Measurements from ENCODE around the gene CHAF1A.

The CHAF1A gene

GRCh38 chr19:4402171-4403004 lies at the start of gene CHAF1A:
CHAF1A (plus strand) TSS chr19:4402640; CDS start chr19:4402763, 123 bp downstream.
- Mint-ChIP-seq H3K27me3 (ENCODE audit: low read depth) (no peaks in the 10 kb centered on the region), H3K27ac (peak within 1 kb of the TSS; percentile 94), H3K4me1 (ENCODE audit: low read depth) (peaks cover 38% of the 10 kb centered on the region), H3K9me3 (no peaks in the 10 kb centered on the region), H3K4me3 (peak within 1 kb of the TSS; percentile 92), H3K36me3 (ENCODE audit: low read depth) (peaks cover 13% of the 10 kb centered on the region)

GRCh38 chr19:4352701-4353121 lies 49.7 kb upstream of the CHAF1A start:
- H3K4me1 Mint-ChIP-seq (ENCODE audit: low read depth) = peaks cover 2% of the 10 kb centered on the region
- H3K36me3 Mint-ChIP-seq (ENCODE audit: low read depth) = peaks cover 2% of the 10 kb centered on the region
- H3K27me3 Mint-ChIP-seq (ENCODE audit: low read depth) = no peaks in the 10 kb centered on the region
- no peak overlapping the region for H3K4me3 Mint-ChIP-seq
- H3K27ac Mint-ChIP-seq = peak overlapping the region; percentile 45
- no peaks in the 10 kb centered on the region for H3K9me3 Mint-ChIP-seq

GRCh38 chr19:4354282-4354681 lies 48.2 kb upstream of the CHAF1A start:
- no peak overlapping the region for H3K27ac Mint-ChIP-seq
- peaks cover 2% of the 10 kb centered on the region for H3K36me3 Mint-ChIP-seq (ENCODE audit: low read depth)
- H3K4me3 Mint-ChIP-seq = no peak overlapping the region
- no peaks in the 10 kb centered on the region for H3K9me3 Mint-ChIP-seq
- H3K27me3 Mint-ChIP-seq (ENCODE audit: low read depth) = no peaks in the 10 kb centered on the region
- H3K4me1 Mint-ChIP-seq (ENCODE audit: low read depth) = peaks cover 2% of the 10 kb centered on the region

GRCh38 chr19:4354897-4355296 lies 47.5 kb upstream of the CHAF1A start:
- Mint-ChIP-seq H3K4me3 (no peak overlapping the region), H3K36me3 (ENCODE audit: low read depth) (no peaks in the 10 kb centered on the region), H3K9me3 (no peaks in the 10 kb centered on the region), H3K27me3 (ENCODE audit: low read depth) (no peaks in the 10 kb centered on the region), H3K4me1 (ENCODE audit: low read depth) (peaks cover 2% of the 10 kb centered on the region), H3K27ac (no peak overlapping the region)

GRCh38 chr19:4357095-4357797 lies 45.2 kb upstream of the CHAF1A start:
- Mint-ChIP-seq H3K9me3 (no peaks in the 10 kb centered on the region), H3K4me3 (no peak overlapping the region)

GRCh38 chr19:4357921-4358326 lies 44.5 kb upstream of the CHAF1A start:
- no peak overlapping the region for H3K27ac Mint-ChIP-seq
- H3K4me1 Mint-ChIP-seq (ENCODE audit: low read depth) = no peaks in the 10 kb centered on the region
- no peak overlapping the region for H3K4me3 Mint-ChIP-seq
- H3K36me3 Mint-ChIP-seq (ENCODE audit: low read depth) = peaks cover 9% of the 10 kb centered on the region
- no peaks in the 10 kb centered on the region for H3K27me3 Mint-ChIP-seq (ENCODE audit: low read depth)
- H3K9me3 Mint-ChIP-seq = no peaks in the 10 kb centered on the region

More at GRCh38 chr19:4357095-4357797, 45.2 kb upstream of the CHAF1A start:
- Mint-ChIP-seq H3K36me3 (ENCODE audit: low read depth) (peaks cover 9% of the 10 kb centered on the region), H3K27ac (no peak overlapping the region), H3K4me1 (ENCODE audit: low read depth) (peaks cover 2% of the 10 kb centered on the region), H3K27me3 (ENCODE audit: low read depth) (no peaks in the 10 kb centered on the region)

- no peaks in the 10 kb centered on the region for H3K9me3 Mint-ChIP-seq
- no peaks in the 10 kb centered on the region for H3K4me1 Mint-ChIP-seq (ENCODE audit: low read depth)
- no peak overlapping the region for H3K4me3 Mint-ChIP-seq
- peaks cover 10% of the 10 kb centered on the region for H3K36me3 Mint-ChIP-seq (ENCODE audit: low read depth)
- H3K27me3 Mint-ChIP-seq (ENCODE audit: low read depth) = no peaks in the 10 kb centered on the region
- no peak overlapping the region for H3K27ac Mint-ChIP-seq
These were observed 43.5 kb upstream of the CHAF1A start for GRCh38 chr19:4358709-4359626.

- Mint-ChIP-seq H3K36me3 (ENCODE audit: low read depth) (peaks cover 10% of the 10 kb centered on the region), H3K27ac (no peak overlapping the region), H3K27me3 (ENCODE audit: low read depth) (no peaks in the 10 kb centered on the region)
These were observed 42.8 kb upstream of the CHAF1A start for GRCh38 chr19:4359627-4360000.

GRCh38 chr19:4360081-4360569 lies 42.3 kb upstream of the CHAF1A start:
- H3K36me3 Mint-ChIP-seq (ENCODE audit: low read depth) = peaks cover 10% of the 10 kb centered on the region
- no peaks in the 10 kb centered on the region for H3K4me1 Mint-ChIP-seq (ENCODE audit: low read depth)
- no peaks in the 10 kb centered on the region for H3K9me3 Mint-ChIP-seq
- no peak overlapping the region for H3K27ac Mint-ChIP-seq
- H3K27me3 Mint-ChIP-seq (ENCODE audit: low read depth) = no peaks in the 10 kb centered on the region
- no peak overlapping the region for H3K4me3 Mint-ChIP-seq

More at GRCh38 chr19:4359627-4360000, 42.8 kb upstream of the CHAF1A start:
- H3K9me3 Mint-ChIP-seq = no peaks in the 10 kb centered on the region
- no peaks in the 10 kb centered on the region for H3K4me1 Mint-ChIP-seq (ENCODE audit: low read depth)
- no peak overlapping the region for H3K4me3 Mint-ChIP-seq

- no peaks in the 10 kb centered on the region for H3K27me3 Mint-ChIP-seq (ENCODE audit: low read depth)
- no peak overlapping the region for H3K4me3 Mint-ChIP-seq
- no peaks in the 10 kb centered on the region for H3K9me3 Mint-ChIP-seq
- peaks cover 10% of the 10 kb centered on the region for H3K36me3 Mint-ChIP-seq (ENCODE audit: low read depth)
- no peak overlapping the region for H3K27ac Mint-ChIP-seq
- H3K4me1 Mint-ChIP-seq (ENCODE audit: low read depth) = no peaks in the 10 kb centered on the region
These were observed 41.7 kb upstream of the CHAF1A start for GRCh38 chr19:4360641-4361151.

GRCh38 chr19:4361152-4362046 lies 41.0 kb upstream of the CHAF1A start:
- H3K27ac Mint-ChIP-seq = no peak overlapping the region
- H3K4me3 Mint-ChIP-seq = no peak overlapping the region
- H3K27me3 Mint-ChIP-seq (ENCODE audit: low read depth) = no peaks in the 10 kb centered on the region
- peaks cover under 1% of the 10 kb centered on the region for H3K4me1 Mint-ChIP-seq (ENCODE audit: low read depth)
- H3K9me3 Mint-ChIP-seq = no peaks in the 10 kb centered on the region
- H3K36me3 Mint-ChIP-seq (ENCODE audit: low read depth) = peaks cover 10% of the 10 kb centered on the region

- H3K27ac Mint-ChIP-seq = no peak overlapping the region
- H3K4me1 Mint-ChIP-seq (ENCODE audit: low read depth) = peaks cover 4% of the 10 kb centered on the region
- H3K27me3 Mint-ChIP-seq (ENCODE audit: low read depth) = no peaks in the 10 kb centered on the region
- H3K36me3 Mint-ChIP-seq (ENCODE audit: low read depth) = peaks cover 13% of the 10 kb centered on the region
- no peaks in the 10 kb centered on the region for H3K9me3 Mint-ChIP-seq
- H3K4me3 Mint-ChIP-seq = no peak overlapping the region
These were observed 40.2 kb upstream of the CHAF1A start for GRCh38 chr19:4362101-4362828.

Measured in T-helper 1 cell treated with Interleukin-12 subunit alpha and Interleukin-12 subunit beta and Interleukin-4 antibody, amounts not matched to agents 30 μg/mL and 1 μg/mL, for 36 hours (primary cell).